Fibroblast of lung (primary cell): ENCODE measurements around the gene CHN2.

Experiments
- EZH2 ChIP-seq: IDR thresholded peaks from 2 replicates; pipeline ENCODE4 v1.5.1; 2012; ENCODE audit warnings: low read length, control low read depth, mild to moderate bottlenecking; ENCODE audit errors: missing control alignments
- TF ChIP-seq, protein P1 (sequence below), 2 donors: IDR thresholded peaks in 1 of 2; conservative IDR thresholded peaks in 1 of 2; 1 replicate in 1 of 2; 2 replicates in 1 of 2; pipeline ENCODE4 v1.5.1; 2011 to 2012; ENCODE audit warnings: low read length in 2 of 2, control low read depth in 1 of 2, inconsistent platforms in 1 of 2, low read depth in 1 of 2, mild to moderate bottlenecking in 1 of 2

- TF ChIP-seq, protein P1, sequence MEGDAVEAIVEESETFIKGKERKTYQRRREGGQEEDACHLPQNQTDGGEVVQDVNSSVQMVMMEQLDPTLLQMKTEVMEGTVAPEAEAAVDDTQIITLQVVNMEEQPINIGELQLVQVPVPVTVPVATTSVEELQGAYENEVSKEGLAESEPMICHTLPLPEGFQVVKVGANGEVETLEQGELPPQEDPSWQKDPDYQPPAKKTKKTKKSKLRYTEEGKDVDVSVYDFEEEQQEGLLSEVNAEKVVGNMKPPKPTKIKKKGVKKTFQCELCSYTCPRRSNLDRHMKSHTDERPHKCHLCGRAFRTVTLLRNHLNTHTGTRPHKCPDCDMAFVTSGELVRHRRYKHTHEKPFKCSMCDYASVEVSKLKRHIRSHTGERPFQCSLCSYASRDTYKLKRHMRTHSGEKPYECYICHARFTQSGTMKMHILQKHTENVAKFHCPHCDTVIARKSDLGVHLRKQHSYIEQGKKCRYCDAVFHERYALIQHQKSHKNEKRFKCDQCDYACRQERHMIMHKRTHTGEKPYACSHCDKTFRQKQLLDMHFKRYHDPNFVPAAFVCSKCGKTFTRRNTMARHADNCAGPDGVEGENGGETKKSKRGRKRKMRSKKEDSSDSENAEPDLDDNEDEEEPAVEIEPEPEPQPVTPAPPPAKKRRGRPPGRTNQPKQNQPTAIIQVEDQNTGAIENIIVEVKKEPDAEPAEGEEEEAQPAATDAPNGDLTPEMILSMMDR (conservative IDR thresholded peaks at IDR 0.05 in 1 of 2, IDR thresholded peaks at IDR 0.05 in 1 of 2; ENCODE audit: low read depth in 1 of 2, low read length in 2 of 2): no peak
- TF ChIP-seq EZH2: no peak
These were observed 105.5 kb downstream of the CHN2 start for GRCh38 chr7:29300026-29300480.
